Upper lobe of left lung (tissue), 4 donors: ENCODE data around the gene PPM1B.

Experiments
- CTCF ChIP-seq, 6 experiments: fragments of 450-650 bp in 4 of 6; fragments of 200-600 bp in 2 of 6; sonication (generic) in 2 of 6; IDR thresholded peaks; one replicate each; pipeline ENCODE4 v1.5.1; 2016 to 2019; ENCODE audit warnings: antibody characterized with exemption in 6 of 6
- POLR2A ChIP-seq, 4 donors: fragments of 450-650 bp; IDR thresholded peaks; one replicate each; pipeline ENCODE4 v1.5.1; 2016 to 2017; ENCODE audit warnings: antibody characterized with exemption in 4 of 4, mild to moderate bottlenecking in 2 of 4
- POLR2AphosphoS5 ChIP-seq, 2 donors: sonication (generic); formaldehyde crosslinking; IDR thresholded peaks; one replicate each; pipeline ENCODE4 v1.5.1; 2017; ENCODE audit warnings: antibody characterized with exemption in 2 of 2

- TF ChIP-seq CTCF (IDR thresholded peaks at IDR 0.05) (no peak), POLR2A (IDR thresholded peaks at IDR 0.05) (no peak), POLR2AphosphoS5 (IDR thresholded peaks at IDR 0.05) (no peak)
Observed at GRCh38 chr2:44275927-44276303, 107.2 kb downstream of the PPM1B start.
